NCI-H2171 (cell line): Measurements from ENCODE around the gene SH2D6.
A peak's percentile ranks its signal among the peaks of the same experiment; 100 is the strongest.
"Not testable (repeated sequence)": the region's sequence is repeated elsewhere in the genome, so short reads cannot be mapped to it uniquely, and the experiment has no call there.

Experiments
- DNase-seq: peaks from one replicate; lab custom pipeline; 2025; lab: John Stamatoyannopoulos, UW

Gene SH2D6

DNA sequence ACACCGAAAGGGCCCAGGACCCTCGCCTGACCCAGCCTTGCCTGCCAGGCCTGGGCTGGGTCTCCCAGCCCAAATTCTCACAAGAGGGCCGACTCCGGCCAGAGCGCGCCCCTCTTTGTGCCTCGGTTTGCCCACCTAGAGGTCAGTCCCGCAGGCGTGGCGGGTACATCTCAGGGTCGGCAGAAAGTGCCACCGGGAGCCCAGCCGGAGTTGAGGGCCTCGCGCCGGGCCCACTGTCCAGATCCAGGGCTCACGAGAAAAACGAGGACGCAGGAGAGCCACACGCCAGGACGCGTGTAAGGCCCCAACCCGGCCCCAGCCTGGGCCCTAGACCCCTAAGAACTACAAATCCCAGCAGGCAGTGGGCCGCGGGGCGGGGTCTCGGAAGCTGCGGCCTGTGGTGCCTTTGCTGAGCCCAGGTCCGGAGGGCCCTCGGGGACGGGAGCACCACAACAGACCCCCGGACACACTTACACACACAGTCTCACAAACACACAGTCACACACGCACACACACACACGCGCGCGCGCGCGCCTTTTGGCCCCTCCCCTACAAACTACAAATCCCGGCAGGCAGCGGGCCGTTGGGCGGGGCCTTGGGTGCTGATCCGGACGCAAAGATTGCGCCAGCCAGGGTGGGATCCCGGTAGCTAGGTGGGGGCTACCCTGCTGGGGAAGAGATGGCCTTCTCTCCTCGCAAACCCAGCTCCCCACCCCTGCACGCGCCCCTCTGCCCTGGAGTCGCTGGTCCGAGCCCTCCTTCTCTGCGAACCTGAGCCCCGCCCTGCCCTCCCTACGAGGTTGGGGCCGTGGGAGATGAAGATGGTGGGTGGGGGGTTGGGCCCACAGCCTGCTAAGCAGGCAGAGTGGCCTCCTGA is at the start of gene SH2D6:
TSS of gene SH2D6 (plus strand) at position 583 of the 877 bp plus-strand sequence. CDS start 10,752 bp downstream, outside the sequence.
- peak; percentile 94 for DNase-seq

DNA sequence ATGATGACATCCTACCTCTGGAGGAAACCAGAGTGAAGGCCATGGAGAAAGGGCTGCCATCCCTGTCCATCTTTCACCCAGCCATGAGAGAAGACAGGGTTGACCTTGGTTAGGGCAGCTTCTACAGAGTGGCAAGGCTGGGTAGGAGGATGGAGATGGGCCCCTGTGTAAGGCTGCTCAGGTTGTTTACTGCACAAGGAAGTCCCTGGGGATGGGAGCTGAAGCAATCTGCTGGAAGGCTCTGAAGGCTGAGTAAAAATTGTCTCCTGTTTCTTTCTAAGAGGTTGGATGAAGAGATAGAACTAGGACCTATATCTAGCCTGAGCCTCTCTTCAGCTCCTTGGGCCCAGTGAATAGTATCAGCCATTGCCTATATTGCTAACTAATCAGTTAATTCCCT is 49.6 kb upstream of the SH2D6 start:
- DNase-seq: peak; percentile 3

DNA sequence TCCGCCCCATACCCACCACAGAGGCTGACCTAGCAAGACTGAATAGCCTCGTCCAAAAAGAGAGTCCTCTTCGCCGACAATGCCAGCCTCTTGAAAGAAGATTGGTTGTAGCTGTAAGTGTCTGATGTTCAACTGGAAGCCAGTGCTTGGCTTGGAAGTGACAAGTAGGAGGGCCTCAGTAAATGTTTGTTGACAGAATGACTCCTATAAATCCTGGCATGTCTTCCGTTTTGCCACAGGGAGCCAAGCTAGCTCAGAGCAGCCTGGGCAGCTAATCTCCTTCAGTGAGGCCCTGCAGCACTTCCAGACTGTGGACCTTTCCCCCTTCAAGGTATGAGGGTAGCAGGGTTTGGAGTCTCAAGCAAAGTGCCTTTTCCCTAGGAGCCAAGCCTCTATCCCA is 49.0 kb upstream of the SH2D6 start:
- no peak for DNase-seq

DNA sequence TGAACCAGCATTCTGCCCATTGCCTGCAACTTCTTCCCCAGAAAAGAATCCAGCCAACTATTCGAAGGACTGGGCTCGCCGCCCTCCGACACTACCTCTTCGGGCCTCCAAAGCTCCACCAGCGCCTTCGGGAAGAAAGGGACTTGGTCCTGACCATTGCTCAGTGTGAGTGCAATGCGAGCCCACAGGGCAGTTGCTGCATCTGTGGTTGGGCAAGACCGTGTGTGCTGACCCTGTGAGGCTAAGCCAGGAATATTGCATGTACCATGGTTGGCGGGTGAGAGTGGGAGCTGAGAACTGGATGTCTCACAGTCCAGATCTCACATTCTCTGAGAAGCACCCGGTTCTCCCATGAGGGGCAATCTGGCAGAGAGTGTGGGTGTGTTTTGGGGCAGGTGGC is 47.5 kb upstream of the SH2D6 start:
- no peak for DNase-seq

DNA sequence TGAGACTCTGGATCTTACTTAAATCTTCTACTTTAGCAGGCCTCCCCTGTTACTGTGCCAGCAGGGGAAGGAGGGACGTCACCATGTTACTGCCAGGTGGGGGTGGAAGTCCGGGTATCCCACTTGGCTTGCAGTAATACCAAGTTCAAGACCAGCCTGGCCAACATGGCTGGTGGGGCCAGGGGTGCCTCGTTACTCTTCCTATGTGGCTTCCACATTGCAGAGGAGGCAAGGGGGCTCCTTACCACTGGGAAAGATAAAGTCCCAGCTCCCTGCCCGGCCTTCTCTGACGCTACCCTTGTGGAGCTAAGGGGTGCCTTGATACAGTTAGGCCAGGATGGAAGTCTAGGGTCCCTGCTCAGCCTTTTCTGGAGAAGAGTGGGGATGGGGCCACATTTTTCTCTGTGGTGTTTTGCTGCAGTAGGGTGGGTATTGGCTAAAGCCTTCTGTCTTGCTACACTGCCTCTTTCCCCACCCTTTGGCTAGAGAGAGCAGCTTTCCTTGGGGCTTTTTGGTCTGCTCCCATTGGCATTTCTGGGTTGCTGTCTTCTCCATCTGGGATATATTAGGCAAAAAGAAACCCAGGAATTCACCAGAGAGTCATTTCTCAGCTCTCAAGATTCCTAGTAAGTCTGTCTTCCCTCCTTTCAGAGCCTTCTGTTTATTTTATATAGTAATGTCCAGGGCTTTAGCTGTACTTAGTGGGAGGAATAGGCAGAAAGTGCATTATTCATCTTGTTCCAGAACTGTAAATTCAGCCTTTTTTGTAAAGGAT is 42.0 kb upstream of the SH2D6 start:
- no peak for DNase-seq

DNA sequence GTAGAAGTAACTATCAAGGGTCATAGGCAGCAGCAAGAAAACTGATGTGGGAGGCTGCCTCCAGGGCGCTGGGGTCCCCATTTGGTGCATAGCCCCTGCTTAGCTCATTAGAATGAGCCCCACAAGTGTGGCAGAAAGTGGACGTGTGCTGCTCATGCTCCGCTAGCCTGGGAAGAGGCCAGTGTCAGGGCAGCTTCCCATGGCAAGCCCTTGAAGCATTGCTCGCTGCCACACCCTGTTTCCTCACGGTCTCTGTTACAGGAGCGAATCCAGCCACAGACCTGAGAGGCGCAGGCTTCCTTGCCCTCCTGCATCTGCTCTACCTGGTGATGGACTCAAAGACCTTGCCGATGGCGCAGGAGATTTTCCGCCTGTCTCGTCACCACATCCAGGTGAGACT is 41.4 kb upstream of the SH2D6 start:
- DNase-seq: no peak

DNA sequence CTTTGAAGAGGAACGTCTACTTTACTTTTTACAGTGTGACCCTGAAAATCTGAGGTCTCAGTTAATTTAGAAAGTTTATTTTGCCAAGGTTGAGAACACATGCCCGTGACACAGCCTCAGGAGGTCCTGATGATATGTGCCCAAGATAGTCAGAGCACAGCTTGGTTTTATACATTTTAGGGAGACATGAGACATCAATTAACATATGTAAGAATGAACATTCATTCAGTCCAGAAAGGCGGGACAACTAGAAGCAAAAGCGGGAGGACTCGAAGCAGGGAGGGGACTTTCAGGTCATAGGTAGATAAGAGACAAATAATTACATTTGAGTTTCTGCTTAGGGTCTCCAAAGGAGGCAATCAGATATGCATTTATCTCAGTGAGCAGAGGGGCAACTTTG is 40.3 kb upstream of the SH2D6 start:
- DNase-seq: no peak

DNA sequence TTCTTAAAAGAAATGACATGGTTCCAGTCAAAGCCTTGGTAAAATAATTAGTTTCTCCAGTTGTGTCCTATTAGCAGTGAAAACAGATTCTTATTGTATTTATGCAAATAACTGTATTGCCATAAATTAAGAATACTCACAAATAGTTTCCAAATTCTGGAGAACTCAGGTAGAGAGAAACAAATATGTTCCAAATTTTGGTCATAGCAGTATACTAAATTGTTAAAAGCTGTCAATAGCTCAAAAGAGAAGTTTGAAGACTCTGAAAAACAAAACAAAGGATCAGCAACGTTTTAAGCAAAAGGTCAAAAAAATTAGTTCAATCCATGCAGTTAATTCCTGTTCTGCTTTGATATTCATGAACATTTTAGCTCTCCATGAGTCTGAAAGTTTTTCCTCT is 38.5 kb upstream of the SH2D6 start:
- DNase-seq: no peak

DNA sequence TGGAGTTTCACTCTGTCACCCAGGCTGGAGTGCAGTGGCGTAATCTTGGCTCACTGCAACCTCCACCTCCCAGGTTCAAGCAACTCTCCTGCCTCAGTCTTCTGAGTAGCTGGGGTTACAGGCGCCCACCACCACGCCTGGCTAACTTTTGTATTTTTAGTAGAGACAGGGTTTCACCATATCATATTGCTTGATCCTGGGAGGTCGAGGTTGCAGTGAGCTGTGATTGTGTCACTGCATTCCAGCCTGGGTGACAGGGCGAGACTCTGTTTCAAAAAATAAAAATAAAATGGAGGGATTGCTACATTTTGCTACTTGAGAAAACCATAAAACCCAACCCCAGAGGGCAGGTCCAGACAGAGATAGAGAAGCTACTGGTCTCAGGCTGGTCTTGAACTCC is 35.4 kb upstream of the SH2D6 start:
- not testable (repeated sequence) for DNase-seq

DNA sequence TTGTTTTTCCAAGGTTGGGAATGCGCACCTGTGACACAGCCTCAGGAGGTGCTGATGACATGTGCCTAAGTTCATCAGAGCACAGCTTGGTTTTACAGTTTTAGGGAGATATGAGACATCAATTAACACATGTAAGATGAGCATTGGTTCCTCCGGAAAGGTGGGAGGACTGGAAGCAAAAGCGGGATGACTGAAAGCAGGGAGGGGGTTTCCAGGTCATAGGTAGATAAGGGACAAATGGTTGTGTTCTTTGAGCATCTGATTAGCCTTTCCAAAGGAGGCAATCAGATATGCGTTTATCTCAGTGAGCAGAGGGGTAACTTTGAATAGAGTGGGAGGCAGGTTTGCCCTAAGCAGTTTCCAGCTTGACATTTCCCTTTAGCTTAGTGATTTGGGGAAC is 34.7 kb upstream of the SH2D6 start:
- DNase-seq: no peak

DNA sequence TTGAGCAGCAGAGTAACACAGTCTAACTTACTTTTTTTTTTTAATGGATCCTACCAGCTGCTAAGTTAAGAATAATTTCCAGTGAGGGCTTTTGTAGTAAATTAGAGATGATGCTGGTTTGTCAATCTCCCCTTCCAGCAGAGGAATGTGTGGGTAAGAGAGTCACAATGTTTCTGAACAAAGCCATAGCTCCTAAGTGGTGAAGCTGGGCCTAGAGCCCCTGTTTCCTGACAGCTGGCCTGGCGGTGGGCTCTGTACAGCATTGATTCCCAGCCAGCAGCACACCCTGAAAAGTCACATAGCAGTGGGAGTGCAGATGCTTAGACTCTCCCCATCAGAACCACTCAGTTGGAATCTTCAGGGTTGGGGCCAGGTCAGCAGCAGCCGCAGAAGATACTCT is 32.8 kb upstream of the SH2D6 start:
- DNase-seq: no peak

DNA sequence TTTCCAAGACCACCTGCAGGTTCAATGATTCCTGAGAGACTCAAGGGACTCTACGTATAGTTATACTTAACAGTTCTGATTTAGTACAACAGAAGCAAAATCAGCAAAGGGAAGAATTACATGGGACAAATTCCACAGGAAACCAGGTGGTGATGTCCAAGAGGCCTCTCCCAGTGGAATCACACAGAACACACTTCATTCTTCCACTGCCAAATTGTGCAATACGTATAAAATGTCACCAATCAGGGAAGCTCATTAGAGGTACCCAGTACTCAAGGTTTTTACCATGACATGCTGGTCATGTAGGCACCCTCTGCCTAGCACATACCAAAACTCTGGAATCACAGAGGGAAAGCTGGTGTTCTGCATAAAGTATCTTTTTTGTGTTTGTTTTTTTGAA is 30.8 kb upstream of the SH2D6 start:
- DNase-seq: no peak

DNA sequence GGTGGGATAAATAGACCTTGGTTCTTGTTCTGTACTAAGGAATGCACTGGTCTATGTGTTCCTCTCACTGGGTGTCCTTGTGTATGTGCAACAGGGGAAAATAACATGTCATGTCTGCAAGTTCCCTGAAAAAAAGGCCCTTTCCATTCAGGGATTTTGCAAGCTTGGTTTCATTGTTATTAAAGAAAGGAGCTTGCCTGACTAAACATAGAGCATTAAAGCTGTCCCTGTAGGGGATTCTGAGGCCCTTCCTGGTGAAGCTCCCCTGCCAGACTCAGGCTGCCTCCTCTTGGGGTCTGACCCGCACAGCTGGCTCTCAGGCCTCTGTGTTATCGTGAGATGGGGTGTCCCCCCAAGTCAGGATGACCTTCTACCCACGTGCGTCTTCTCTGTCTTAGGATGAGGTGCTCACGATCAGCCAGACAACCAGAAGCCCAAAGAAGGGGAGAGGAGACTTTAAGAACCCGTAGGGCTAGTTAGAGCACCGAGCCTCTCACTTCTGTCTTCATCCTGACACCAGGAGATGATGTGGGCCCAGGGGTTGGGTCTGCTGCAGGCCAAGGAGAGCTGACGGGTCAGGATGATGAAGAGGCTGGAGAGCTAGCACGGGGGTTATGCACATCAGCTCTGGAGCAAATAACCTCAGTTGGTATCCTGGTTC is 29.5 kb upstream of the SH2D6 start:
- no peak for DNase-seq

DNA sequence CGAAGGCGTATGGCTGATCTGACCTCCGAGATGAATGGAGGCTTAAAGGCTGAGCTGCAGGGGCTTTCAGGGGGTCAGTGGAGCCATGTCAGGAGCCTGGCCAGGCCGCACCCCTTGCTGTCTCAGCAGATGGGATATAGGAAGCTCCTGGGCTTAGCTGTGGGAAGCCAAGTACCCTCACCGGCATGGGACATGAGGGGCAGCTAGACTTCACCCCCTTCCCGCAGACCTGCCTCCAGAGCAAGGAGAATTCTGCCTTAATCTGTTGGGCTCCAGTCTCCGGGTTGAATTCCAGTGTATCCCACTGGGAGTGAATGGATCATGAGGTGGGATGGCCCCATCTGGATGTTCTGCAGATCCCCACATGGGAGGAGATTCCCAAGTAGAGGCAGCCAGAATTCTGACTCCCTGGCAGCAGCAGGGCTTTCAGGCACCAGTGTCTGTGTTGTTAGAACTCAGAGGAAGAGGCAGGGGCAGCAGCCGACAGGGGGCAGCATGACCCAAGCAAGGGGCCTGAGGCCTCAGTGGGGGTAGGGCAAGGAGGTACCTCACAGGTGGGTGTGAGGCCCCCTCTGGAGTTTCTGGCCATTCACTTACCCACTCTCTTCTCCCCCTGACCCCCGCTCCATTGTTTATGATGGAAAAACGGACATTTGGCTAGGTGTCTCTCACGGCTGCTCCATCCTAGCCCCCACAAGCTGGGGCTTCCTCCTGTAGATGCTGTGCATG is 27.4 kb upstream of the SH2D6 start:
- DNase-seq: no peak

DNA sequence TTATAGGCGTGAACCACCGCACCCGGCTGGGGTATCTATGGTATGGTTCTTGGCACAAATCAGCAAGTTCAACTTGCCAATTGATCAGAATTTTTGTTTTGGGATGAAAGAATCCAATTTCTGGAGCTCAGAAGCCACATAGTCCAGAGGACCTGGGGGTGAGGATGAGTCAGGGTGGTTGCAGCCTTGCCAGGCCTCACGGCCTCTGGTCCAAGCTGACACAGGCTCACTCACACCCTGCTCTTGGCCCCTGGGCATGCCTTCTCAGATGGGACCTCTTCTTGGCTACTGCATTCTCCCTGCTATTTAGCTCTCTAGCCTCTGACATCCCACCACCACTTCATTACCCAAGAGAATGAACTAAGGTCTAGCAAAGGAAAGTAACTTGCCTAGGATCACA is 24.7 kb upstream of the SH2D6 start:
- DNase-seq: no peak

DNA sequence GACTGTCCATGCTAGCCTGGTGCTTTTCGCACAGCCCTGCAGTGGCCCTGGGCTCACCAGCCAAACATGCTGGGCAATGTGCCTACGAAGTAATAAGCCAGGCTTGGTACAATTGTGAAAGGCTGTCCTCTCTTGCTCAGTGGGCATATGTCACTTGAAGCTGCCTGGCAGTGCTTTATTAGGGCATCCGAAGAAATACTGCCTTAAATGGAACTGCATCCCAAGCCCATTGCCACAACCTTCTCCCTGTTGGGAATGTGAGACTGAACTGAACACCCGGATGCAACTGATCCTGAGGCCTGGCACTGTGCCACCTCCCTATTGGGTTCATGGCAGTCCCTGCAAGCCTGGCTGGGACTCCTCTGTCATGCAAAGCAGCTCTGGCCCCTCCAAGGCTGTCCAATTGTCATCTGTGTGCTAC is 24.2 kb upstream of the SH2D6 start:
- DNase-seq: peak; percentile 66

DNA sequence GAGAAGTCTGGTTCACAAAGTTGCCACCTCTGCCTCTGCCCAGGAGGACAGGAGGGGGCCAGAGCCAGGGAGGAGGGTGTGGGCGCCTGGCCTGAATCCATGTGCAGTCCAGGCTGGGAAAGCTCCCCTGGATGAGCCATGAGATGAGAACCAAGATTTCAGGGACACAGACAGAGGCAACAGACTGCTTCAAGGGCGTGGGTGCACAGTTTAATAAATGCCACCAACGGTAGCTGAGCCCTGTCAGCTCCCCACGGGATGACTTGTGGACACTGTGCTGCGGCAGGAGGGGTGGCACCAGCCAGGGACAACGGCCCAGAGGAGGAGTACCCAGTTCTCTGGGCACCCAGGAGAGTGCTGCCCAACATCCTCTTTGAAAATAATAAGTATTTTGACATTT is 23.5 kb upstream of the SH2D6 start:
- no peak for DNase-seq

DNA sequence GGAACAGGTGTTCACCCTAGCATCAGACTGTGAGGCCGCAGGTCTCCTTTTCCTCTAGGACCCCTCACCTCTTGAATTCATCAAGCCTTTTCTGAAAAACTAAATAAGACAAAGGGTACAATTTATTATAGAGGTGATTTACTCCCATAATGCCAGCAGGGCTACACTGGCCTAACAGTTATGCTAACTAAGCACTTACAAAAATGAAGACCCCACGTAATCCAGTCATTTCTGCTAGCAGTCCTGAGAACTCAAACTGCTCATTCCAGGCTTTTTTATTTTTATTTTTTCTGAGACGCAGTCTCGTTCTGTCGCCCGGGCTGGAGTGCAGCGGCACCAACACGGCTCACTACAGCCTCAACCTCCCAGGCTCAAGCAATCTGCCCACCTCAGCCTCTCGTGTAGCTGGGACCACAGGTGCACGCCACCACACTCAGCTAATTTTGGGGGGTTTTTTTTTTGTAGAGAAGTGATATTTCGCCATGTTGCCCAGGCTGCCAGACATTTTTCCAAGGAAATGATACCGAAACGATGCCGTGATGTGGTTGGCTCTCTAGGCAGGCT is 22.5 kb upstream of the SH2D6 start:
- no peak for DNase-seq

DNA sequence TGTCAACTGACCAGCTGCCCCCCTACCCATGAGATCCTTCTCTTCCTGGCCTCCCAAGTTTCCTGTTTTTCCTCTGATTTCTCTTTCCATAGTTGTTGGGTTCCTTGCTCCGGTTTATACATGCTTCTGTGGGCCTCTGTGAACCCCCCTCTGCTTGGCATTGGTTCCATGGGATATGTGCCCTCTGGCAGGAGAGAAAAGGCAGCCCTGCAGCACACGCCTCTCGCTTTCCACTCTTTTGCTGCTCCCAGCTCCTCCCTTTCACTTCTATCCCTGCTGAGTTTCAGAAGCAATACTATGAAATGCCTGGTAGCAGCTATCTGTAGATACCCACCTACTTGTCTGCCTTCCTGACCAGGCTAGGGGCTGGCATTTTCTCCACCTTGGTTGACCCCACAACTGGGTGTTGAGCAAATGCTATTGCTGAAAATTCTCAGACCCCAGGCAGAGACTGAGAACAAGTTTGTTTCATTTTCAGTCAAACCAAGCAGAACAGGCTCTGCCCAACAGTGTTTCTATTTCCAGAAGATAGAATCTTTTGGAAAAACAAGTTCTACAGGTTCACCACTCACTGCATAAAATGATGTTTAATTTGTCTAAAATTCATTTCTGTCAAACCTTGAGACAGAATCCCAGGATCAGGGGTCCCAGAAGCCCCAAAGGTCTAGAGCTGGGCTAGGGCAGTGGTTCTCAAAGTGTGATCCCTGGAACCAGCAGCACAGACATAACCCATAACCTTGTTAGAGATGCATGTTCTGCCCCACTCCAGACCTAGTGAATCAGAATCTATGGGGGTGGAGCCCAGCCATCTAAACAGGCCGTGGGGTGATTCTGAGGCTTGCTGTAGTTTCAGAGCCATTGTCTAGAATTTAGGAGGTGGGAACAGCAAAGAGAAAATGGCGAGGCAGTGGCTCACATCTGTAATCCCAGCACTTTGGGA is 21.7 kb upstream of the SH2D6 start:
- no peak for DNase-seq

DNA sequence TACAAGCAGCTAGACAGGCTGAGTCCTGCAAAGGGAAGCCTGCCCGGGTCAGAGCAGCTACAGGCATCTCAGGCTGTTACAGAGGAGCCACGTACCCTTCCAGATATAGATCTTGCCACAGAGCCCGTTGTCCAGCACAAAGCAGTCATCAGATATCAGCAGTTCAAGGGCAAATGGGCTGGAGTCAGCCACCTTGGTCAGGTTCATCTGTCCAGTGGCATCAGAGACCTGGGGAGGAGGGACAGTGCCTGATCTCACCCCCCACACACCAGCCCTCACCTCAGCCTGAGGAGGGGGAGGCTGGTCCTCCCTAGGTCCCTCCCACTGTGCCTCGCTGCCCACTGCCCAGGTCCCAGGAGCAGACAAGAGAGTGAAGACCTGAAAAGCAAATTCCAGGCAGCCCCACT is 20.6 kb upstream of the SH2D6 start:
- DNase-seq: no peak
